HG02798 (cell line): ENCODE results near the gene ACKR2.

Source experiments
- ATAC-seq: cut with Tn5 transposase; IDR thresholded peaks from one replicate; pipeline ENCODE4 v1.9.1; 2021; ENCODE audit warnings: mild to moderate bottlenecking; ENCODE audit not compliant: unreplicated experiment, poor library complexity

Gene ACKR2

GRCh38 chr3:42911551-42911950 is 102.3 kb downstream of the ACKR2 start:
- ATAC-seq, result no peak

GRCh38 chr3:42914771-42915515 is 105.7 kb downstream of the ACKR2 start:
- ATAC-seq, result no peak
